ENCODE results near the gene ABLIM3.
"Not testable (repeated sequence)": the region's sequence is repeated elsewhere in the genome, so short reads cannot be mapped to it uniquely, and the experiment has no call there.

Gene ABLIM3

DNA sequence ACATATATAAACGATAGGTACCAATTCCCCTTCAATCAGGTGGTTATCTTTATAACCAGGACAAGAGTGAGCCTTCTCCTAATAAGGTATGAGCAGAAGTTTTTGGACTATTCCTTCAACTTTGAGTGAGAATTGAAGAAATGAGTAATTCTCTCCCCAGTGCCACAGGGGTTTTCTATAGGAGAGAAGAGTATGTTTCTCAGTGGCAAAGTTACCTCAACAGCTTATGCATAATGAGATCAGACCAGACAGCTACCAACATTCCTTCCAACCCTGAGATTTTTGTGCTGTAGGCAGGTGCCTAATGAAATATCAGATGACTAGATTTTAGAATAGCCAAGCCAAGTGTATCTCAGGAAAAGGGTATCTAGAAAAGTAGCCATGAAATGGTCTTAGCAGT lies 40.9 kb downstream of the ABLIM3 start:
- Mint-ChIP-seq H3K9me3 (no peaks in the 10 kb centered on the region), H3K4me3 (no peak overlapping the region), H3K4me1 (ENCODE audit: low read depth) (peaks cover 12% of the 10 kb centered on the region), H3K27me3 (peaks cover 22% of the 10 kb centered on the region), H3K36me3 (ENCODE audit: low read depth) (no peaks in the 10 kb centered on the region), H3K27ac (no peak overlapping the region)

DNA sequence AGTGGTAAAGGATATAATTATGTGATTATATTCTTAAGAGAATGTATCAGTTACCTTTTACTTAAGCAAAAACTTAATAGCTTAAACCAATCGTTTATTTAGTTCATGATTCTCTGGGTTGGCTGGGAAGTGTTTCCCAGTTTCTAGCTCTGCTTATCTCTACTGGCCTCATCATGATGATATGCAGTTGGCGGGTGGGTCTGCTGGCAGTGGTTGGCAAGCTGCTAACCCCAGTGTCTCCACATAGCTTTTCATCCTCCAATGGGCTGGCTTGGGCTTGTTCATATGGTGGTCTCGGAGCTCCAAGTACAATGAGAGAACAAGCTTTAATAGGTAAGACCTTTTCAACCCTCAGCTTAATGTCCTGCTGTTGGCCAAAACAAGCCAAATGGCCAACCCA lies 43.8 kb downstream of the ABLIM3 start:
- H3K36me3 Mint-ChIP-seq (ENCODE audit: low read depth), result no peaks in the 10 kb centered on the region
- no peak overlapping the region for H3K4me3 Mint-ChIP-seq
- peaks cover 23% of the 10 kb centered on the region for H3K27me3 Mint-ChIP-seq
- H3K9me3 Mint-ChIP-seq, result no peaks in the 10 kb centered on the region
- peaks cover 12% of the 10 kb centered on the region for H3K4me1 Mint-ChIP-seq (ENCODE audit: low read depth)
- H3K27ac Mint-ChIP-seq, result no peak overlapping the region

- no peaks in the 10 kb centered on the region for H3K36me3 Mint-ChIP-seq (ENCODE audit: low read depth)
- H3K27ac Mint-ChIP-seq, result no peak overlapping the region
- peaks cover 15% of the 10 kb centered on the region for H3K27me3 Mint-ChIP-seq
- no peaks in the 10 kb centered on the region for H3K9me3 Mint-ChIP-seq
- peaks cover 12% of the 10 kb centered on the region for H3K4me1 Mint-ChIP-seq (ENCODE audit: low read depth)
- no peak overlapping the region for H3K4me3 Mint-ChIP-seq
These were observed 45.2 kb downstream of the ABLIM3 start for GRCh38 chr5:149186506-149186905.

DNA sequence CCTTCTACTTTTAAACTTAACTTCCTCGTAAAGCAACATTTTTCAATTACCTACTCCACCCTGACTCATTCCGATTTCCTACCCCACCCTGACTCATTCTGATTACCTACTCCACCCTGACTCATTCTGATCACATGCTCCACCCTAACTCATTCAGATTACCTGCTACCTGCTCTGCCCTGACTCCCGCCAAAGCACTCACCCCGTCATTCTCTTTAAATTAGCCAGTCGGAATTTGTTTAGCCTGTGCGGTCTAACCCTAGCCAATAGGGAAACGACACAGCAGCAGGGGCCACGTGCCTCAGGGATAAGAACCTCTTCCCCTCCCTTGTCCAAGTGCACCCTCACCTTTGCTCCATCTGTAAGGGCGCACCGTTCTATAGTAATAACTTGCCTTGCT lies 46.3 kb downstream of the ABLIM3 start:
- H3K27ac Mint-ChIP-seq; H3K4me1 Mint-ChIP-seq (ENCODE audit: low read depth); H3K4me3 Mint-ChIP-seq; H3K36me3 Mint-ChIP-seq (ENCODE audit: low read depth); H3K9me3 Mint-ChIP-seq: not testable (repeated sequence)
- peaks cover 11% of the 10 kb centered on the region for H3K27me3 Mint-ChIP-seq

DNA sequence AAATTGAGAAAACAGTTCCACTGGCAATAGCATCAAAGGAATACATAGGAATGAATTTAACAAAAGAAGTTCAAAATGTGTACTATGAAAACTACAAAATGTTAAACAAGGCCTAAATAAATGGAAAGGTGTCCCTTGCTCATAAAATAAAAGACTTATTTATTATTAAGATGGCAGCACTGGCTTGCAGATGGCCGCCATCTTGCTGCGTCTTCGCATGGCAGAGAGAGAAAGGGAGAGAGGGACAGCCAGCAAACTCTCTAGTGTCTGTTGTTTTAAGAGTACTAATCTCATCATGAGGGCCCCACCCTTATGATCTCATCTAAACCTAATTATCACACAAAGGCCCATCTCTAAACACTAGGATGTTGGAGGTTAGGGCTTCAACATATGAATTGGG lies 47.1 kb downstream of the ABLIM3 start:
- H3K27me3 Mint-ChIP-seq, result peaks cover 8% of the 10 kb centered on the region
- no peaks in the 10 kb centered on the region for H3K9me3 Mint-ChIP-seq
- no peak overlapping the region for H3K4me3 Mint-ChIP-seq
- H3K27ac Mint-ChIP-seq, result no peak overlapping the region
- no peaks in the 10 kb centered on the region for H3K36me3 Mint-ChIP-seq (ENCODE audit: low read depth)
- no peaks in the 10 kb centered on the region for H3K4me1 Mint-ChIP-seq (ENCODE audit: low read depth)

GRCh38 chr5:149195337-149195887 lies 54.1 kb downstream of the ABLIM3 start:
- Mint-ChIP-seq H3K27ac (no peak overlapping the region), H3K36me3 (ENCODE audit: low read depth) (no peaks in the 10 kb centered on the region), H3K9me3 (no peaks in the 10 kb centered on the region), H3K4me1 (ENCODE audit: low read depth) (no peaks in the 10 kb centered on the region), H3K4me3 (no peak overlapping the region), H3K27me3 (no peaks in the 10 kb centered on the region)

- Mint-ChIP-seq H3K36me3 (ENCODE audit: low read depth) (no peaks in the 10 kb centered on the region), H3K4me1 (ENCODE audit: low read depth) (no peaks in the 10 kb centered on the region), H3K4me3 (no peak overlapping the region), H3K9me3 (no peaks in the 10 kb centered on the region), H3K27me3 (no peaks in the 10 kb centered on the region), H3K27ac (no peak overlapping the region)
These were observed 54.7 kb downstream of the ABLIM3 start for GRCh38 chr5:149195962-149196361.

DNA sequence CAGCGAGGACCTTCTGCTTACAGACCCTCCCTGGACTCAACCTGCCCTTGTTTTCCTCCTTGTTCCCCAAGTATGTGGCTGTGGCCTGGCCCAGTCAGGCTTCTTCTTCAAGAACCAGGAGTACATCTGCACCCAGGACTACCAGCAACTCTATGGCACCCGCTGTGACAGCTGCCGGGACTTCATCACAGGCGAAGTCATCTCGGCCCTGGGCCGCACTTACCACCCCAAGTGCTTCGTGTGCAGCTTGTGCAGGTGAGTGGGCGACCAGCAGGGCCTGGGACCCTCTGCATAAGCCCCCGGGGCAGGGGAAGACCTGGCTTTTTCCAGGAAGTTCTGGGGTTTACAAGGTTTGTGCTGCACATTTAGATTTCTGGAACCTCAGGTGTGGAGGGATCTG lies 56.9 kb downstream of the ABLIM3 start:
- Mint-ChIP-seq H3K27me3 (no peaks in the 10 kb centered on the region), H3K4me1 (ENCODE audit: low read depth) (no peaks in the 10 kb centered on the region), H3K9me3 (no peaks in the 10 kb centered on the region), H3K4me3 (no peak overlapping the region), H3K27ac (no peak overlapping the region), H3K36me3 (ENCODE audit: low read depth) (no peaks in the 10 kb centered on the region)

DNA sequence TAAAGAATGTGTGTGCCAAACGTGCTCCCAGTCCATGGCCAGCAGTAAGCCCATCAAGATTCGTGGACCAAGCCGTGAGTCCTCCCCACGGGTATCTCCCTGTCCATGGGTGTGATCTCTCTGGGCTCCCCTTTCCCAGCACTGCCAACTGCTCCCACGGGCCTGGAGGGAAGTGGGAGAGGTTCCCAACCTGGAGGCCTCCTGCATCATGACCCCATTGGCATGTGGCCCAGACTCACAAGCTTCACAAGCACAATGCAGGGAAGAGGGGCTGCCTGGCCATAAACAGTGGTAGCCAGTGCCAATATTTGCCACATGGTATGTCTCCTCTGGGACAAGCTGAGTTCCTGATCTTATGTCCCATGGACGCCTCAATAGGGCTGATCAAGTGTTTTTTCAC lies 59.1 kb downstream of the ABLIM3 start:
- H3K36me3 Mint-ChIP-seq (ENCODE audit: low read depth), result no peaks in the 10 kb centered on the region
- H3K9me3 Mint-ChIP-seq, result no peaks in the 10 kb centered on the region
- H3K4me3 Mint-ChIP-seq, result no peak overlapping the region
- H3K27ac Mint-ChIP-seq, result no peak overlapping the region
- no peaks in the 10 kb centered on the region for H3K27me3 Mint-ChIP-seq
- H3K4me1 Mint-ChIP-seq (ENCODE audit: low read depth), result no peaks in the 10 kb centered on the region

GRCh38 chr5:149201121-149201637 lies 59.9 kb downstream of the ABLIM3 start:
- no peak overlapping the region for H3K27ac Mint-ChIP-seq
- H3K36me3 Mint-ChIP-seq (ENCODE audit: low read depth), result no peaks in the 10 kb centered on the region
- H3K27me3 Mint-ChIP-seq, result no peaks in the 10 kb centered on the region
- no peaks in the 10 kb centered on the region for H3K4me1 Mint-ChIP-seq (ENCODE audit: low read depth)
- no peaks in the 10 kb centered on the region for H3K9me3 Mint-ChIP-seq
- H3K4me3 Mint-ChIP-seq, result no peak overlapping the region

DNA sequence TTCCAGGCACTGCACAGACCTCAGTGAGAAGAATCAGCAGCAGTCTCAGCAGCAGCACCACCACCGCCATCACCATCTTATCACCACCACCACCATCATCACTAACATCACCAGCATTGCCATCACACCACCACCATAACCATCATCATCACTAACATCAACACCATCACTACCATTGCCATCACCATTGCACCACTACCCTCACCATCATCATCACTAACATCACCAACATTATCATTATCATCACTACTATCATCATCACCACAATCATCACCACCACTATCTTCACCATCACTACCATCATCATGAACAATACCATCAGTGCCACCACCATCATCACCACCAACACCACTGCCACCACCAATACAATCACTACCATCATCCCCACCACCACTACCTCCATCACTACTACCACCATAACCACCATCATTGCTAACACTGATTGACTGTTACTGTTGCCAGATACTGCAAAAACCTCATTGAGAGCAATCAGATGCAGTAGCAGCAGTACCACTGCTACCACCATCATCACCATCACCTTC lies 61.7 kb downstream of the ABLIM3 start:
- H3K27me3 Mint-ChIP-seq, result no peaks in the 10 kb centered on the region
- no peaks in the 10 kb centered on the region for H3K4me1 Mint-ChIP-seq (ENCODE audit: low read depth)
- H3K36me3 Mint-ChIP-seq (ENCODE audit: low read depth), result no peaks in the 10 kb centered on the region
- no peaks in the 10 kb centered on the region for H3K9me3 Mint-ChIP-seq
- H3K4me3 Mint-ChIP-seq, result no peak overlapping the region
- no peak overlapping the region for H3K27ac Mint-ChIP-seq

DNA sequence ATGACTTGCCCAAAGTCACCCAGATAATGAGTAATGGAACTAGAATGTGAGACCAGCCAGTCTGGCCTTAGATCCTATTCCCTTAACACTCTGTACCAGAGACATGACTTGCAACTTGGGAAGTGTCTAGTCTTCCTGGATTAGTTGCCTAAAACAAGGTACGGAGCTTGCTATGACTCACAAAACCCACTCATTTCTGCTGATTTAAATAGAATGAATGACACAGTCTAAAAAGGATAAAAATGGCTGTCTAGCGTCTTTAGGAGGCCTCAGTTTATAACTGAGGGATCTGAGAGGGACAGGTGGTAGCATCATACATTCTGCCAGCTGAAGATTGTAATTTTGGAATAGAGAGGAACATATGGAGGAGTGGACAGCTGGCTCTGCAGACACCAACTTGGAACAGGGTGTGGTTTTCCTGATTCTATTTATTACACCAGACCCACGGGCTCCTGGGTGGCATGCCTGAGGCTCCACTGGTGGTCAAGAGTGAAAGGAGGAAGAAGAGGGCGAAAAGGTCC lies 62.7 kb downstream of the ABLIM3 start:
- no peaks in the 10 kb centered on the region for H3K4me1 Mint-ChIP-seq (ENCODE audit: low read depth)
- H3K27ac Mint-ChIP-seq, result no peak overlapping the region
- no peak overlapping the region for H3K4me3 Mint-ChIP-seq
- H3K9me3 Mint-ChIP-seq, result no peaks in the 10 kb centered on the region
- H3K36me3 Mint-ChIP-seq (ENCODE audit: low read depth), result no peaks in the 10 kb centered on the region
- H3K27me3 Mint-ChIP-seq, result no peaks in the 10 kb centered on the region

DNA sequence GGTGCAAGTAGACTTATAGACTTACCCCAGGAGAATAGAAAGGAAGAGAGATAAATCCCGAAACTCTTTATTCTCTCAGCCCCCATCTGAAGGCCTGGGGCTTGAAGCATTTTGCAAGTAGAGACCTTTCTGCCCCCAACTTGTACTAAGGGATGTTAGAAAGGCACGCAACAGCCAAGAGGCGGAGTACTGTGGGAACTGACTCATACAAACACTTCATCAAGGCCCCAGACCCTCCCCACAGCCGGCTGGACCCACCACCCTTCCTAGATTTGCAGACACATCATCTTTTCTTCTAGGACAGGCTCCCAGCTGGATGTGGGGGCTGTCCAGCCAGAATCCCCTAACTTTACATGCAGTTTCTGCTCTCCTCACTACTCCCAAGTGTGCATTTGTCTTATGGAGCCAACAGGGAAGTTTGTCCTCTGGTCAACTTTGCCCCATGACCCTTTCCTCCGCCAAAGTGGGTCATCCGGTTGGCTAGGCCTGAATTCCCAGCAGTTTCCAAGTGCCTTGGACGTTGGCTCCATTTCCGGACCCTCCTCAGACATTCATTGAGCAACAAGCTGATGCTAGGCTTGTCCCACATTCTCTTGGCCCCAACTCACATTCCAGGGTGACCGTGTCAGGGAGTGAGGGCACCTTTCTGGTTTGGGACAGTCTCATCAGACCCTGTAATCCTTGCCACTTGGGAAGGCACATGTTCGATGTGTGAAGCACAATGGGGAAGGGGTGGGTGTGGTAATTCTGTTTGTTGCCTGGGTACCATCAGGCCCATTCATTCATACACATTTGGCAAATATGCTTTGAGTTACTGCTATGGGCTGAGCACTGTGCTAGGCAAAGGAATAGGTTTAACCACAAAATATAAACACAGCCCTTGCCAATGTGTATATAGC lies 64.6 kb downstream of the ABLIM3 start:
- Mint-ChIP-seq H3K27me3 (no peaks in the 10 kb centered on the region), H3K27ac (no peak overlapping the region), H3K9me3 (no peaks in the 10 kb centered on the region), H3K4me1 (ENCODE audit: low read depth) (peaks cover 5% of the 10 kb centered on the region), H3K36me3 (ENCODE audit: low read depth) (no peaks in the 10 kb centered on the region), H3K4me3 (no peak overlapping the region)

GRCh38 chr5:149206524-149207141 lies 65.3 kb downstream of the ABLIM3 start:
- Mint-ChIP-seq H3K27ac (no peak overlapping the region), H3K4me3 (no peak overlapping the region), H3K9me3 (no peaks in the 10 kb centered on the region), H3K27me3 (no peaks in the 10 kb centered on the region), H3K36me3 (ENCODE audit: low read depth) (no peaks in the 10 kb centered on the region), H3K4me1 (ENCODE audit: low read depth) (peaks cover 10% of the 10 kb centered on the region)

DNA sequence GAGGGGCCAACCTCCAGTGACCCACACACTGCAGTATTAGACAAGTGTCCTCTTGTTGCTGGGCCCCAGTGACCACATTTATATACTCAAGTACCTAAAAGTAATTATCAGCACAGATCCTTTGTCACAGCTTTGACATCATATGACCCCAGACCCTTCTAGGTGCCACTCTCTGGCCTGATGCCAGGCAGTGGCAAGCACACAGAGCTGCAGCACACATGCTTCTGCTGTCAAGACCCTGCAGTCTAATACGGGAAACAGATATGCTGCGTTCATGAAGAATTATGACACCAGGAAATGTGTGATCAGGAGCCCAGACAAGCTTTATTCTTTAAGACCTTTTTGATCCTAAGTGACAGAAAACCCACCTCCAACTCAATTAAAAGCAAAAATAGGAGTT lies 66.5 kb downstream of the ABLIM3 start:
- no peak overlapping the region for H3K4me3 Mint-ChIP-seq
- H3K36me3 Mint-ChIP-seq (ENCODE audit: low read depth), result no peaks in the 10 kb centered on the region
- peaks cover 13% of the 10 kb centered on the region for H3K4me1 Mint-ChIP-seq (ENCODE audit: low read depth)
- H3K27me3 Mint-ChIP-seq, result no peaks in the 10 kb centered on the region
- no peaks in the 10 kb centered on the region for H3K9me3 Mint-ChIP-seq
- H3K27ac Mint-ChIP-seq, result no peak overlapping the region

All from stimulated activated naive CD8-positive, alpha-beta T cell treated with anti-CD3 and anti-CD28 coated beads, Interleukin-15, Interleukin-2, amounts not matched to agents 100 ng/mL and 50 ng/mL, for 24 hours (primary cell).